Erythroblast (primary cell): ENCODE results near the gene PLIN5.

Source experiments
- GATA1 ChIP-seq: IDR thresholded peaks from 2 replicates; pipeline ENCODE4 v1.6.1; 2011; ENCODE audit warnings: low read depth, mild to moderate bottlenecking, control low read depth, low read length, moderate library complexity
- POLR2A ChIP-seq: IDR thresholded peaks from 2 replicates; pipeline ENCODE4 v1.6.1; 2011; ENCODE audit warnings: mild to moderate bottlenecking, low read length

- TF ChIP-seq POLR2A, result no peak
- no peak for TF ChIP-seq GATA1
These were observed 30.0 kb downstream of the PLIN5 start for GRCh38 chr19:4504891-4505569.
